Smooth muscle cell (in vitro differentiated cells): ENCODE measurements around the gene JMJD7. TPM values are rescaled to one million over a fixed set of nuclear protein-coding genes. Genes with fewer than 3 reads are reported as not detected.
A peak's percentile ranks its signal among the peaks of the same experiment; 100 is the strongest.

ENCODE experiments used
- DNase-seq: peaks from one replicate; lab custom pipeline; 2025; ENCODE audit not compliant: unreplicated experiment; lab: John Stamatoyannopoulos, UW
- H2AFZ ChIP-seq: fragments of 200-600 bp; sonication (generic); 2 replicates; pipeline ENCODE4 v1.6.0; 2016; ENCODE audit warnings: antibody characterized with exemption, low read depth, mild to moderate bottlenecking
- H3F3A ChIP-seq: fragments of 200-600 bp; sonication (generic); 2 replicates; pipeline ENCODE4 v1.6.0; 2017; ENCODE audit warnings: antibody characterized with exemption, low read depth
- H3K27ac ChIP-seq: fragments of 200-600 bp; sonication (generic); 2 replicates; pipeline ENCODE4 v1.5.1; 2016; ENCODE audit warnings: low read depth, mild to moderate bottlenecking
- H3K27me3 ChIP-seq: fragments of 200-600 bp; sonication (generic); 2 replicates; pipeline ENCODE4 v1.6.1; 2016; ENCODE audit warnings: low read depth, mild to moderate bottlenecking
- H3K36me3 ChIP-seq: fragments of 200-600 bp; sonication (generic); 2 replicates; pipeline ENCODE4 v1.5.1; 2016; ENCODE audit warnings: low read depth
- H3K4me1 ChIP-seq: fragments of 200-600 bp; sonication (generic); 2 replicates; pipeline ENCODE4 v1.5.1; 2016; ENCODE audit warnings: low read depth
- H3K4me2 ChIP-seq: fragments of 200-600 bp; sonication (generic); 2 replicates; pipeline ENCODE4 v1.6.0; 2016; ENCODE audit warnings: mild to moderate bottlenecking
- H3K4me3 ChIP-seq: fragments of 200-600 bp; sonication (generic); 2 replicates; pipeline ENCODE4 v1.5.1; 2016; ENCODE audit warnings: mild to moderate bottlenecking
- H3K79me2 ChIP-seq: fragments of 200-600 bp; sonication (generic); 2 replicates; pipeline ENCODE4 v1.6.0; 2016; ENCODE audit warnings: low read depth, mild to moderate bottlenecking
- H3K9ac ChIP-seq: fragments of 200-600 bp; sonication (generic); 2 replicates; pipeline ENCODE4 v1.6.0; 2016; ENCODE audit warnings: low read depth
- H3K9me3 ChIP-seq: fragments of 200-600 bp; sonication (generic); replicated peaks from 2 replicates; pipeline ENCODE4 v1.5.1; 2016; ENCODE audit warnings: low read depth
- H4K20me1 ChIP-seq: fragments of 200-600 bp; sonication (generic); 2 replicates; pipeline ENCODE4 v1.6.0; 2016; ENCODE audit warnings: low read depth
- WGBS: methylation state at CpG from one replicate; pipeline ENCODE4 v1.1.7; 2016; ENCODE audit warnings: low lambda C conversion rate; 5-methylcytosine and 5-hydroxymethylcytosine counted together
- polyA plus RNA-seq: library from polyadenylated mRNA; unstranded; fragments of >200 nt; fragmentation: Nextera tagmentation; extraction: Ambion mirVana; gene quantifications from 2 replicates; pipeline ENCODE4 v1.2.1, GENCODE V29; 2016
- total RNA-seq: library from RNA; depleted of rRNA; stranded (reverse); fragments of >200 nt; gene quantifications from 2 replicates; pipeline ENCODE4 v1.2.3, GENCODE V29; 2014
- TF ChIP-seq, protein P1 (sequence below): fragments of 200-600 bp; sonication (generic); IDR thresholded peaks from 2 replicates; pipeline ENCODE4 v1.5.1; 2017; ENCODE audit warnings: borderline replicate concordance, mild to moderate bottlenecking, antibody characterized with exemption; ENCODE audit not compliant: insufficient read depth, poor library complexity, severe bottlenecking

Gene JMJD7
- total and polyA plus RNA-seq, 2 experiments from 2014 or later = 3.3 to 5.0 TPM

DNA sequence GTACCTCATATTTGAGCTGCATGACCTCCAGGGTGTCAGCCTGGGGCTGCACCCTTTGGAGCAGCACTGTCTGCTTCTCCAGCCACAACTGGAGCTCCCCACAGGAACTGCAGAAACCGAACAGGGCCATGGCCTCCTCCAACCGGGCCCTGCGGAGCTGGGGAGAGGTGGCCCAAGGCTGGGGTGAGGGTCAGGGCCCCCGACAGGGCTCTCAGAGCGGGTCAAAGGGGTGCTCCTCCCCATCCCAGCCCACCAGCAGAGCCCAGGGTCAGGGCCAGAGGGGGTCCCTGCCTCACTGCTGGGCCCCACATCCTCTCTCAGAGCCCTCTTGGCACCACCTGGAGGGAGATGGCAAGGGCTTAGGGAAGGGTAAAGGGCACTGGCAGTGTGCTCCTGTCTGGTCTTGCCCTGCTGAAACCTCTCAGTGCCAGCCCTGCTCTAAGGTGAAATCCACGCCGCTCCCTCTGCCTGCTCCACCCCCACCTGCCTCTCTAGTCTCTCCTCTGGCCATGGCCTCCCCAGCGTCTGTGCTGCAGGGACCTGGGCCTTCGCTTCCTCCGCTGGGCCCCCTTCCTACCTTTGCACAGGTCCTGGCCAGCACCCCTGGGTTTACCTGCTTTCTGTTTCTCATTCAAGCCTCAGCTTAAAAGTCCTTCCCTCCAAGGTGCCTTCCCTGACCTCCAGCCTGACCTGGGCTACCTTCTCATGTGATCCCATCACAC lies 52.4 kb downstream of the JMJD7 start:
- Histone ChIP-seq H2AFZ (no peak overlapping the region), H3K27ac (no peak overlapping the region), H3K4me1 (peaks cover 9% of the 10 kb centered on the region), H3K9me3 (no peaks in the 10 kb centered on the region), H3K79me2 (no peaks in the 10 kb centered on the region), H3F3A (no peaks in the 10 kb centered on the region), H3K9ac (no peak overlapping the region), H3K4me2 (no peak overlapping the region), H3K36me3 (no peaks in the 10 kb centered on the region), H3K4me3 (no peak overlapping the region), H4K20me1 (no peaks in the 10 kb centered on the region), H3K27me3 (peaks cover 36% of the 10 kb centered on the region)
- no peak for DNase-seq
- WGBS = 87% methylated on average over 8 of the region's 10 CpGs
- TF ChIP-seq, protein P1, sequence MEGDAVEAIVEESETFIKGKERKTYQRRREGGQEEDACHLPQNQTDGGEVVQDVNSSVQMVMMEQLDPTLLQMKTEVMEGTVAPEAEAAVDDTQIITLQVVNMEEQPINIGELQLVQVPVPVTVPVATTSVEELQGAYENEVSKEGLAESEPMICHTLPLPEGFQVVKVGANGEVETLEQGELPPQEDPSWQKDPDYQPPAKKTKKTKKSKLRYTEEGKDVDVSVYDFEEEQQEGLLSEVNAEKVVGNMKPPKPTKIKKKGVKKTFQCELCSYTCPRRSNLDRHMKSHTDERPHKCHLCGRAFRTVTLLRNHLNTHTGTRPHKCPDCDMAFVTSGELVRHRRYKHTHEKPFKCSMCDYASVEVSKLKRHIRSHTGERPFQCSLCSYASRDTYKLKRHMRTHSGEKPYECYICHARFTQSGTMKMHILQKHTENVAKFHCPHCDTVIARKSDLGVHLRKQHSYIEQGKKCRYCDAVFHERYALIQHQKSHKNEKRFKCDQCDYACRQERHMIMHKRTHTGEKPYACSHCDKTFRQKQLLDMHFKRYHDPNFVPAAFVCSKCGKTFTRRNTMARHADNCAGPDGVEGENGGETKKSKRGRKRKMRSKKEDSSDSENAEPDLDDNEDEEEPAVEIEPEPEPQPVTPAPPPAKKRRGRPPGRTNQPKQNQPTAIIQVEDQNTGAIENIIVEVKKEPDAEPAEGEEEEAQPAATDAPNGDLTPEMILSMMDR = no peak

DNA sequence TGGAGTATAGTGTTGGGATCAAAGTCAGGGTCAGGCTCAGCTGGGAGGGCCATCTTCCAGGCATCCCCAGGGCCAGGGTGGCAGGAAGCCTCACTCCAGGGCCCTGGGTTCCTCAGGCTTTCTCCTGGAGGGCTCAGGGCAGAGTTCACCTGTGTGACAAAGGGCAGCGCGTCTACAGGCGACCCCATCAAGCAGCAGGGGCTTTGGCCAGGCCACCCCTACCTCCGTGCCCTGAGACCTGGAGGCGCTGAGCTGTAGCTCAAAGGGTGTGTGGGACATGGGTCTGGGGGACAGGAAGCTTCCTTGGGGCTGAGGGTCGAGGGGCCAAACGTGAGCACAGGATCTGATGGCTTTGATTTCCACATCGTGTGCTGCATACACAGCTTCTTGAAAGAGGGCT lies 53.2 kb downstream of the JMJD7 start:
- H3K36me3 ChIP-seq = no peaks in the 10 kb centered on the region
- peaks cover 36% of the 10 kb centered on the region for H3K27me3 ChIP-seq
- TF ChIP-seq, protein P1 = no peak
- WGBS = 88% methylated on average over 8 of the region's 8 CpGs
- DNase-seq = no peak
- no peak overlapping the region for H3K9ac ChIP-seq
- no peaks in the 10 kb centered on the region for H3K9me3 ChIP-seq
- H4K20me1 ChIP-seq = no peaks in the 10 kb centered on the region
- H2AFZ ChIP-seq = no peak overlapping the region
- no peaks in the 10 kb centered on the region for H3K79me2 ChIP-seq
- H3F3A ChIP-seq = no peaks in the 10 kb centered on the region
- H3K4me2 ChIP-seq = no peak overlapping the region
- H3K27ac ChIP-seq = no peak overlapping the region
- H3K4me1 ChIP-seq = peaks cover 9% of the 10 kb centered on the region
- H3K4me3 ChIP-seq = no peak overlapping the region

DNA sequence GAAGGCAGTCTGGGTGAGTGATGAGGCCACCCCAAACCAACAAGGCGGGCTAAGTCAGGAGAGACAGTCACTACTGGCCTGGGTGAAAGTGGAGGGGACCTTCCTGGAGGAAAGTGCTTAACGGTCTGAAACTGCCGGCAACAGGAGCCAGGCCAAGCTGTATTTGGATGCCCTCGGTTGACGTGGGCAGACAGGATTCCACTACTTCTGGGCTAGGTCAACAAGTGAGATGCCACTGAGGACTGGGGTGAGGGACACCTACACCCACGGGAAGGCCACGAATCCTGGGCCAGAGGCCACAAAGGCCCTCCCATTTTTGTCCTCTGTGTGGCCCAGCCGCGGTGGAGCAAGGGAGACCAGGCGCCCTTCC lies 53.6 kb downstream of the JMJD7 start:
- no peaks in the 10 kb centered on the region for H3K36me3 ChIP-seq
- no peaks in the 10 kb centered on the region for H3F3A ChIP-seq
- TF ChIP-seq, protein P1 = no peak
- DNase-seq = no peak
- no peak overlapping the region for H3K27ac ChIP-seq
- no peak overlapping the region for H3K9ac ChIP-seq
- 45% methylated on average over 10 of the region's 10 CpGs for whole genome bisulfite sequencing
- no peak overlapping the region for H3K4me3 ChIP-seq
- H3K9me3 ChIP-seq = no peaks in the 10 kb centered on the region
- H3K79me2 ChIP-seq = no peaks in the 10 kb centered on the region
- H3K4me2 ChIP-seq = peak overlapping the region; percentile 84
- peaks cover 9% of the 10 kb centered on the region for H3K4me1 ChIP-seq
- no peak overlapping the region for H2AFZ ChIP-seq
- H3K27me3 ChIP-seq = peaks cover 36% of the 10 kb centered on the region
- H4K20me1 ChIP-seq = no peaks in the 10 kb centered on the region

DNA sequence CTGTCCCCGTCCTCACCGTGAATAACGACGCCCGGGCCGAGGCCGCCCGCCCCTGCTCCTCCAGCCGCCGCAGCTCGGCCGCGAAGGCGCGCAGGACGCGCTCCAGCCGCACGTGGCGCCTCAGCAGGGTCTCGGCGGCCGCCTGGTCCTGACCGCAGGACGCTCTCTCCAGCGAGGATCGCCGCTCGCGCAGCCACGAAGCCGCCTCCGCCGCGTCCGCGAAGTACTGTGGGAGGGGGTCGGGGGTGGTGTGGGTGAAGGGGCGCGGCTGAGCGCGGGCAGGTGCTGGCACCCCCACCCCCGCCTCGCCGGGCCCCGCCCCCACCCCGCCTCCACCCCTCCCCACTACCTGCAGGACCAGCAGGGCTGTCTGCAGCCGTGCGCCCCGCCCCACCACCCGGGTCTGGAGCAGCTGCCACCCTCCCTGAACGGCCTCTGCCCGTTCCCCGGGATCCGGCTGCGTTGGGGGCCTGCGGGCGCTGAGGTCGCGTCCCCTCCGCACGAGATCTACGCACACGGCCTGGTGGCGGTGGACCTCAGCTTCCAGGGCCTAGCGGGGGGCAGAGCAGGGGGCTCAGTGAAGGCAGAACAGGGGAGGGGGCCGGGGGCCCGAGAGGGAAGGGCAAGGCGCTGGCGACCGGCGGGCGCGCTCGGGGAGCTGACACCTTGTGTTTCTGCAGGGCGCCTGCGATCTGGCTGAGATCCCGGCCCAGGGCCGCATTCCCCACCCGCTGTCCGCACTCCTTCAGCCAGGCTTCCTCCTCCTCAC lies 54.2 kb downstream of the JMJD7 start:
- DNase-seq = no peak
- TF ChIP-seq, protein P1 = no peak
- H3K79me2 ChIP-seq = no peaks in the 10 kb centered on the region
- H3K9ac ChIP-seq = no peak overlapping the region
- H3K27me3 ChIP-seq = peaks cover 36% of the 10 kb centered on the region
- peak overlapping the region; percentile 34 for H3K4me3 ChIP-seq
- 3% methylated on average over 41 of the region's 81 CpGs for WGBS
- H3K4me2 ChIP-seq = peak overlapping the region; percentile 84
- no peaks in the 10 kb centered on the region for H3K36me3 ChIP-seq
- no peaks in the 10 kb centered on the region for H4K20me1 ChIP-seq
- H3K4me1 ChIP-seq = peaks cover 9% of the 10 kb centered on the region
- no peaks in the 10 kb centered on the region for H3K9me3 ChIP-seq
- H2AFZ ChIP-seq = no peak overlapping the region
- H3K27ac ChIP-seq = no peak overlapping the region
- no peaks in the 10 kb centered on the region for H3F3A ChIP-seq
